ENCODE measurements around the gene RFX7.

RFX7 gene

GRCh38 chr15:56040081-56041035 lies 203.3 kb downstream of the RFX7 start:
- no peaks in the 10 kb centered on the region for H3K9me3 ChIP-seq (ENCODE audit: low read depth, low read length)
- no peaks in the 10 kb centered on the region for H3K36me3 ChIP-seq (ENCODE audit: insufficient read depth, low read length)
- H3K9ac ChIP-seq (ENCODE audit: insufficient read length): no peak overlapping the region
- no peak overlapping the region for H3K27ac ChIP-seq
- peak; percentile 69 for DNase-seq (ENCODE audit: low read depth, low spot score)
- TF ChIP-seq FOXP2 (optimal IDR thresholded peaks at IDR 0.05; ENCODE audit: control extremely low read depth, extremely low read length, insufficient read depth): no peak
- no peak for TF ChIP-seq EZH2 (IDR thresholded peaks at IDR 0.05)
- no peak for TF ChIP-seq POLR2AphosphoS5 (IDR thresholded peaks at IDR 0.05; ENCODE audit: borderline replicate concordance, low read depth, low read length)
- no peak overlapping the region for H3K4me3 ChIP-seq

GRCh38 chr15:56038707-56039106 lies 205.0 kb downstream of the RFX7 start:
- H3K9me3 ChIP-seq (ENCODE audit: low read depth, low read length): no peaks in the 10 kb centered on the region
- no peak for DNase-seq (ENCODE audit: low read depth, low spot score)
- no peak overlapping the region for H3K27ac ChIP-seq
- H3K4me3 ChIP-seq: no peak overlapping the region
- TF ChIP-seq FOXP2 (optimal IDR thresholded peaks at IDR 0.05; ENCODE audit: control extremely low read depth, extremely low read length, insufficient read depth): no peak
- TF ChIP-seq EZH2 (IDR thresholded peaks at IDR 0.05): no peak
- no peak for TF ChIP-seq POLR2AphosphoS5 (IDR thresholded peaks at IDR 0.05; ENCODE audit: borderline replicate concordance, low read depth, low read length)
- no peaks in the 10 kb centered on the region for H3K36me3 ChIP-seq (ENCODE audit: insufficient read depth, low read length)
- H3K9ac ChIP-seq (ENCODE audit: insufficient read length): no peak overlapping the region

- TF ChIP-seq POLR2AphosphoS5 (IDR thresholded peaks at IDR 0.05; ENCODE audit: borderline replicate concordance, low read depth, low read length) (no peak), EZH2 (IDR thresholded peaks at IDR 0.05) (no peak), FOXP2 (optimal IDR thresholded peaks at IDR 0.05; ENCODE audit: control extremely low read depth, extremely low read length, insufficient read depth) (no peak)
- H3K36me3 ChIP-seq (ENCODE audit: insufficient read depth, low read length): no peaks in the 10 kb centered on the region
- H3K4me3 ChIP-seq: no peak overlapping the region
- no peak for DNase-seq (ENCODE audit: low read depth, low spot score)
- H3K27ac ChIP-seq: 0 out of 2 replicates have a peak overlapping the region, but pooled peaks have one; percentile 10
- no peaks in the 10 kb centered on the region for H3K9me3 ChIP-seq (ENCODE audit: low read depth, low read length)
- H3K9ac ChIP-seq (ENCODE audit: insufficient read length): no peak overlapping the region
These were observed 205.7 kb downstream of the RFX7 start for GRCh38 chr15:56038015-56038414.

Data from SK-N-MC (cell line).